GM19351 (cell line): ENCODE data around the gene CYTH3.

Experiments
- ATAC-seq: cut with Tn5 transposase; IDR thresholded peaks from one replicate; pipeline ENCODE4 v1.9.1; 2021; ENCODE audit warnings: mild to moderate bottlenecking, moderate library complexity; ENCODE audit not compliant: unreplicated experiment

Gene CYTH3

DNA sequence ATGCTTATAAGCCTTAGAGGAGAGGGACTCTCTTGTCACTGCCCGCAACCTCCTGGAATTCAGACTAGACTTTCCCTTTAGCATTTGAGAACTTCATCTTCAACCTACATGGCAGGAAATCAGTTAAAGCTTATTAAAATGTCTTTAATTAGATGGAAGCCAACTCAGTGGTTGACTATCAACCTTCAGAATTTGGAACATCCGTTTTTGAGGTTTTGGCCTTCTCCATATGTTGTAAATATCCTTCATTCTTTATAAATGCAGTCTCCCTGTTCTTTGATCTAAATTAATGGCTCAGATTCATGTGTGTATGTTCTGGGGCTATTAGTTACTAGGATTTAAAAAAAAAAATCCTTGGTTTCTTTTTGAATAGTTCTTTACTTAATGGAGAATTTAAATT lies 156.2 kb downstream of the CYTH3 start:
- no peak for ATAC-seq
